Loucy (cell line): ENCODE measurements around the gene CPA5.

Experiments
- H2AFZ ChIP-seq: fragments of 200-600 bp; sonication (generic); 2 replicates; pipeline ENCODE4 v1.6.0; 2016; ENCODE audit warnings: antibody characterized with exemption, mild to moderate bottlenecking, low read length, moderate library complexity
- H3F3A ChIP-seq: fragments of 200-600 bp; 2 replicates; pipeline ENCODE4 v1.6.0; 2016; ENCODE audit warnings: antibody characterized with exemption, low read depth, mild to moderate bottlenecking
- H3K27me3 ChIP-seq: fragments of 200-600 bp; sonication (generic); 2 replicates; pipeline ENCODE4 v1.6.1; 2014; ENCODE audit warnings: low read length, mild to moderate bottlenecking; ENCODE audit not compliant: insufficient read depth, poor library complexity, severe bottlenecking
- H3K36me3 ChIP-seq: fragments of 200-600 bp; sonication (generic); 2 replicates; pipeline ENCODE4 v1.6.1; 2016; ENCODE audit warnings: low read length; ENCODE audit not compliant: insufficient read depth
- H3K4me1 ChIP-seq: fragments of 200-600 bp; sonication (generic); 2 replicates; pipeline ENCODE4 v1.5.1; 2014; ENCODE audit warnings: low read length, mild to moderate bottlenecking; ENCODE audit not compliant: insufficient read depth, poor library complexity, severe bottlenecking
- H3K4me2 ChIP-seq: fragments of 200-600 bp; sonication (generic); 2 replicates; pipeline ENCODE4 v1.6.0; 2014; ENCODE audit warnings: antibody characterized with exemption, low read length, low read depth, mild to moderate bottlenecking; ENCODE audit not compliant: poor library complexity, severe bottlenecking
- H3K4me3 ChIP-seq: fragments of 200-600 bp; sonication (generic); 2 replicates; pipeline ENCODE4 v1.5.1; 2014; ENCODE audit warnings: low read length, mild to moderate bottlenecking, mixed read lengths; ENCODE audit not compliant: poor library complexity, severe bottlenecking
- H3K79me2 ChIP-seq: fragments of 200-600 bp; sonication (generic); 2 replicates; pipeline ENCODE4 v1.6.1; 2014; ENCODE audit warnings: low read length; ENCODE audit not compliant: insufficient read depth
- H3K9ac ChIP-seq: fragments of 200-600 bp; sonication (generic); 2 replicates; pipeline ENCODE4 v1.6.0; 2014; ENCODE audit warnings: mild to moderate bottlenecking, low read depth, low read length, moderate library complexity; ENCODE audit not compliant: poor library complexity, severe bottlenecking
- H3K9me2 ChIP-seq: fragments of 200-600 bp; sonication (generic); replicated peaks from 2 replicates; pipeline ENCODE4 v1.6.1; 2016; ENCODE audit warnings: low read depth, low read length, mixed read lengths
- H3K9me3 ChIP-seq: fragments of 200-600 bp; sonication (generic); 2 replicates; pipeline ENCODE4 v1.6.1; 2014; ENCODE audit warnings: mild to moderate bottlenecking, antibody characterized with exemption, low read length, low read depth; ENCODE audit not compliant: insufficient read depth
- H4K20me1 ChIP-seq: fragments of 200-600 bp; sonication (generic); 2 replicates; pipeline ENCODE4 v1.6.0; 2014; ENCODE audit warnings: antibody characterized with exemption, low read length, mild to moderate bottlenecking; ENCODE audit not compliant: insufficient read depth, poor library complexity, severe bottlenecking
- CTCF ChIP-seq: fragments of 200-600 bp; sonication (generic); conservative IDR thresholded peaks from 2 replicates; pipeline ENCODE4 v1.5.1; 2014; ENCODE audit warnings: mild to moderate bottlenecking, antibody characterized with exemption, low read length
- EZH2phosphoT487 ChIP-seq: fragments of 200-600 bp; IDR thresholded peaks from 2 replicates; pipeline ENCODE4 v1.6.1; 2018; ENCODE audit warnings: antibody characterized with exemption, mild to moderate bottlenecking, moderate library complexity, borderline replicate concordance

CPA5 gene

GRCh38 chr7:130298544-130299326, 45.9 kb upstream of the CPA5 start:
- Histone ChIP-seq H3K4me1 (no peaks in the 10 kb centered on the region), H3K4me3 (no peak overlapping the region), H3K4me2 (no peak overlapping the region), H2AFZ (no peak overlapping the region), H3K9me3 (no peaks in the 10 kb centered on the region), H3K9me2 (no peaks in the 10 kb centered on the region), H3K36me3 (no peaks in the 10 kb centered on the region), H3K9ac (no peak overlapping the region), H3F3A (no peaks in the 10 kb centered on the region), H4K20me1 (no peaks in the 10 kb centered on the region), H3K79me2 (no peaks in the 10 kb centered on the region), H3K27me3 (no peaks in the 10 kb centered on the region)
- no peak for TF ChIP-seq CTCF
- TF ChIP-seq EZH2phosphoT487 = no peak

DNA sequence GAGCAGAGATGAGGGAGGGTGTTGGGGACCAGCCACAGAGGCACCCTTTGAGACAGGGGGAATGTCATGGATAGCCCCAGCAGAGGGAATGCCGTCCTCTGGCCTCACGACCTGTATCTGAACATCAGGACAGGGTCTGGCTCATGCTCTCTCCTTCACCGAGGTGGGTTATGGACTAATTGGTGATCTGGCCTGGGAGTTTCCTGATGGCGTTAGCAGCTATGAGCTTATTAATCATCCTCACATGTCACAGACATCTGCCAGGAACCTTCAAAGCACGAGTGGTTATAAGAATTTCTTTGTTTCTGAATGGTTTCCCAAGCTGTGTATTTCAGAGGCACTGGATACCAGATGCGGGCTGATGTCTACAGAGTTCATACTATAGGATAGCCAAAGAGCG, 44.8 kb upstream of the CPA5 start:
- H4K20me1 ChIP-seq = no peaks in the 10 kb centered on the region
- no peak overlapping the region for H3K4me3 ChIP-seq
- H3K36me3 ChIP-seq = no peaks in the 10 kb centered on the region
- TF ChIP-seq EZH2phosphoT487 (no peak), CTCF (no peak)
- no peaks in the 10 kb centered on the region for H3F3A ChIP-seq
- no peak overlapping the region for H3K4me2 ChIP-seq
- no peaks in the 10 kb centered on the region for H3K9me2 ChIP-seq
- no peaks in the 10 kb centered on the region for H3K27me3 ChIP-seq
- H2AFZ ChIP-seq = no peak overlapping the region
- no peaks in the 10 kb centered on the region for H3K4me1 ChIP-seq
- H3K79me2 ChIP-seq = no peaks in the 10 kb centered on the region
- no peaks in the 10 kb centered on the region for H3K9me3 ChIP-seq
- no peak overlapping the region for H3K9ac ChIP-seq

GRCh38 chr7:130301501-130302020, 43.1 kb upstream of the CPA5 start:
- H3K27me3 ChIP-seq = no peaks in the 10 kb centered on the region
- H3K4me3 ChIP-seq = no peak overlapping the region
- TF ChIP-seq EZH2phosphoT487 (no peak), CTCF (no peak)
- H3K4me1 ChIP-seq = no peaks in the 10 kb centered on the region
- no peaks in the 10 kb centered on the region for H3K9me3 ChIP-seq
- no peaks in the 10 kb centered on the region for H3K79me2 ChIP-seq
- H3K36me3 ChIP-seq = no peaks in the 10 kb centered on the region
- H2AFZ ChIP-seq = no peak overlapping the region
- no peaks in the 10 kb centered on the region for H3K9me2 ChIP-seq
- H4K20me1 ChIP-seq = no peaks in the 10 kb centered on the region
- H3F3A ChIP-seq = no peaks in the 10 kb centered on the region
- H3K4me2 ChIP-seq = no peak overlapping the region
- H3K9ac ChIP-seq = no peak overlapping the region
